Measurements from ENCODE around the gene HSBP1.

DNA sequence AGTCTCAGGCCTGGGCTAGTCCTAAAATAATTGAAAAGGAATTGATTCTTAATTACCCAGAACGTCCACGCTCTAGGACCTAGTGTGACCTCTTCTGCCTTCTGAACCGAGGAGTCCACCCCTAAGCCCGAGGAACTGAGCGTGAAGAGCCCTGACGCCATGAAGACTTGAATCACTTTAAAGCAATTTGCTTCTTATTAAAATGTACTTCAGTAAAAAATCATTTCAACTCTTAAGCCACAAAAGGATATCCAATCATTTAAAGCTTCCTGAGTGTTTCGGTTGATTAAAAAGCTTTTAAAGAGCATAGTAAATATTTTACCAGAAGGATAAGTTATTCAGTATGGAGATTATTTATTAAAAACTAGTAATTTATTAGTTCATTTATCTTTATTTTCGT is 11.6 kb downstream of the HSBP1 start:
- TF ChIP-seq POLR2A (IDR thresholded peaks at IDR 0.05): no peak
- no peak for TF ChIP-seq CTCF (IDR thresholded peaks at IDR 0.05)

All from lower leg skin (tissue), 3 donors.